ENCODE data around the gene CNGB1.

GRCh38 chr16:57911743-57912142 lies 59.2 kb downstream of the CNGB1 start:
- TF ChIP-seq CTCF (IDR thresholded peaks at IDR 0.05): no peak
- no peak for TF ChIP-seq EZH2phosphoT487 (IDR thresholded peaks at IDR 0.05)
- TF ChIP-seq EZH2 (IDR thresholded peaks at IDR 0.05): no peak
